TTC549 (cell line): ENCODE data around the gene STOML1.
"Not testable (repeated sequence)": the region's sequence is repeated elsewhere in the genome, so short reads cannot be mapped to it uniquely, and the experiment has no call there.

ENCODE experiments used
- FAIRE-seq: peaks from 2 replicates; lab custom pipeline; 2012; peaks lifted over from hg19 to GRCh38; lab: Jason Lieb, UNC

STOML1 gene

GRCh38 chr15:73946046-73946721 lies 45.9 kb downstream of the STOML1 start:
- no peak for FAIRE-seq

GRCh38 chr15:73945130-73945508 lies 47.0 kb downstream of the STOML1 start:
- no peak for FAIRE-seq

- no peak for FAIRE-seq
Observed at GRCh38 chr15:73944161-73945129, 47.6 kb downstream of the STOML1 start.

GRCh38 chr15:73942751-73943270 lies 49.3 kb downstream of the STOML1 start:
- FAIRE-seq, result no peak

- FAIRE-seq, result no peak
Observed at GRCh38 chr15:73941871-73942635, 50.0 kb downstream of the STOML1 start.

- no peak for FAIRE-seq
Observed at GRCh38 chr15:73941449-73941848, 50.6 kb downstream of the STOML1 start.

GRCh38 chr15:73941044-73941443 lies 51.1 kb downstream of the STOML1 start:
- FAIRE-seq, result no peak

- FAIRE-seq, result no peak
Observed at GRCh38 chr15:73940061-73940981, 51.8 kb downstream of the STOML1 start.

- no peak for FAIRE-seq
Observed at GRCh38 chr15:73939138-73939537, 53.0 kb downstream of the STOML1 start.

- FAIRE-seq, result not testable (repeated sequence)
Observed at GRCh38 chr15:73938516-73938915, 53.6 kb downstream of the STOML1 start.

GRCh38 chr15:73937726-73938125 lies 54.4 kb downstream of the STOML1 start:
- FAIRE-seq, result no peak

- FAIRE-seq, result no peak
Observed at GRCh38 chr15:73937296-73937695, 54.8 kb downstream of the STOML1 start.

GRCh38 chr15:73936588-73937290 lies 55.4 kb downstream of the STOML1 start:
- FAIRE-seq, result no peak

- no peak for FAIRE-seq
Observed at GRCh38 chr15:73936181-73936580, 55.9 kb downstream of the STOML1 start.

GRCh38 chr15:73935547-73935946 lies 56.5 kb downstream of the STOML1 start:
- no peak for FAIRE-seq

GRCh38 chr15:73934281-73934680 lies 57.8 kb downstream of the STOML1 start:
- no peak for FAIRE-seq

GRCh38 chr15:73932381-73933191 lies 59.5 kb downstream of the STOML1 start:
- no peak for FAIRE-seq

- FAIRE-seq, result no peak
Observed at GRCh38 chr15:73931441-73931840, 60.7 kb downstream of the STOML1 start.

- no peak for FAIRE-seq
Observed at GRCh38 chr15:73930790-73931281, 61.3 kb downstream of the STOML1 start.

- FAIRE-seq, result no peak
Observed at GRCh38 chr15:73930371-73930770, 61.7 kb downstream of the STOML1 start.
